ENCODE measurements around the gene RAPGEF3.

The RAPGEF3 gene

DNA sequence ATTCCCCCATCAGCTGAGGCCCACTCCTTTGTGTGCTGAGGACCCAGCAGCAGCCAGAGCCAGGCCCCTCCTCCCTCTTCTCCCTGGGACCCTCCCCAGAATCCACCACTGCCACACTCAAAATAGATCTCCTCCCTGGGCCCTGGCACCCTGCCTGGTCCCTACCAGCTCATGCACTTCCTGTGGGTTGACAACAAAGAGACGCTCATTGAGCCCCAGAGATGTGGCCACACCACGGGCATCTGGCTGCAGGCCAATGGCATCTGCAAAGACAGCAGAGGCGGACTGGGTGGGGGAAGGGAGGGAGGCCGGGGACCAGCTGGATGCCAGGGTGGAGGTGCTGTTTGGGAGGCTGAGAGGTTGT, 17.4 kb downstream of the RAPGEF3 start:
- peak; percentile 86 for DNase-seq

- DNase-seq: no peak
Measured at GRCh38 chr12:47740606-47741339, 17.9 kb downstream of the RAPGEF3 start.

GRCh38 chr12:47739979-47740378, 18.7 kb downstream of the RAPGEF3 start:
- no peak for DNase-seq

DNA sequence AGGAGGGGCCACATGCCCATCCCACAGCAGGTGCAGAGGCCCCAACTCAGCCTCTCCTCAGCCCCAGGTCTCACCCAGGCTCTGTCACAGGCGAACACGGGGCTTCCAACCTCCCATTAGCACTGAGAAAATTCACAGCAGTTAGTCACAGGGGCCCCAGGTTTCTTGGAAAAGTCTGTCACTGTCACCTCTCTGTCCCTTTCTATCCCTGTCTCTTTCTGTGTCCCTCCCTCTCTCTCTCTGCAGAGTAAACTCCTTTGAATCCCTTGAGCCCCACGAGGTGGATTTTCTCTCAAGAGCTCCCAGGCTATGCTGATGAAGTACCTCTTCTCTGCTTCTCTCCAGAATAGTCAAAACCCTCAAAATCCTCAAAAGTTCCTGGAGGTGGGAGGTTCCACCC, 19.4 kb downstream of the RAPGEF3 start:
- DNase-seq: no peak

DNA sequence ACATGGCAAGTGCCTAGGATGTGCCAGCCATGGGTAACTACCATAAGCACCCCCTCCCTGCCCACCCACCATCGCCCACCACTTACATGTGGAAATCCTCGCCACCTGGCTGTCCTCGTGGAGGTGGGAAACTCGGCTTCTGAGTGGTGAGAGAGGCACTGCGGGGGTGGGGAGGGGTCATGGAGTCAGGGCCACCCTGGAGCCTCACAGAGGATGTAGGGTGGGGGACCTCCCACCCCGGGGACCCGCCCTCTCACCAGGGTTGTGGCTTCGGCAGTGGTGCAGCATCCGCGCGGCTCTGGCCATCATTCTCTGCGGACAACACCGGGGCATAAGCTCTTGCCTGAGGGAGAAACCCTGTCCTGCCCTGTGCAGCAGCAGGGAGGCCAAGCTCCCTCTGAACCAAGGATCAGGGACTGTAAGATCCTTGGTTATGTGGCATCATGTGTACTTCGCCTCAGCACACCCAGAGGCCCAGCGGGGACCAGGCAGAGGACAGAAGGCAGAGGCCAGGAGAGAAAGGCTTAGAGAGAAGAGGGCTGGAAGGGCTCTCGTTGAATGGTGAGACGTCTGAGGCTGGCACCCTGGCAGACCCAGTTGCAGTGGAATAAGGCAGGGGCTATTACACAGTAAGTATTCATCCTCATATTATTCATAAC, 20.6 kb downstream of the RAPGEF3 start:
- no peak for DNase-seq

DNA sequence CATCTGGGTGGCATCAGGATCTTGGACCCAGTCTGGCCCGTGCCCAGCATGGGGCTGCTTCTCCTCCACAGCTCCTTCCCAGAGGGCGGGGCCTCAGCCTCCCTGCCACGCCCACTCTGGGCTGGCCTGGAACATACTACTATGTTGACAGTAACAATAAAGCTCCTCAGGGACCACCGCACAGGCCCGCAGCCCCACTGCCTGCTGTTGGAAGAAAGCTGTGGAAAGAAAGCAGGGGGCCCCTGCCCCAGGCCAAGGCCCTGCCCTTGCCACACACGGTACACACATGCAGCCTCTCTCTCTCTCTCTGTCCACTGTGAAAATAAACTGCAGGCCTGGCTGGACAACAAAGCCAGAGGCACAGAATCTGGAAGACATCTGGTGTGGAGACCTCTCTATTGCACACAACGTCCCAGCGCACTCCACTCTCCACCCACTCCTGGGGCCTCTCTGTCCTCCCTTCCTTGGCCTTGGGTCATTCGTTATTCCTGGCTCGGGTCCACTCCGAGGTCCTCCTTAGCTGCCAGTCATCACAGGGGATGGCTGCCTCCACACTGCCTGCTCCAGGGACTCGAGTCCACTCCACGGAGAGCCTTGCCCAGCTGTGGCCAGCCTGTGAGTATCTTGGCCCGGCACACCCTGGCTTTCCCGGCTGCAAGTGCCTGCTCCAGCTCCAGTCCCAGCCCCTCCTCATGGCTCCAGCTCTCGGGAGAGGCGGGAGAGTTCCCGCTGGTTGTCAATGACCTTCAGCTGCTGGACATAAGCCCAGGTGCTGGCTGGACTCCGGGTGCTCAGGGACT, 21.6 kb downstream of the RAPGEF3 start:
- DNase-seq: no peak

DNA sequence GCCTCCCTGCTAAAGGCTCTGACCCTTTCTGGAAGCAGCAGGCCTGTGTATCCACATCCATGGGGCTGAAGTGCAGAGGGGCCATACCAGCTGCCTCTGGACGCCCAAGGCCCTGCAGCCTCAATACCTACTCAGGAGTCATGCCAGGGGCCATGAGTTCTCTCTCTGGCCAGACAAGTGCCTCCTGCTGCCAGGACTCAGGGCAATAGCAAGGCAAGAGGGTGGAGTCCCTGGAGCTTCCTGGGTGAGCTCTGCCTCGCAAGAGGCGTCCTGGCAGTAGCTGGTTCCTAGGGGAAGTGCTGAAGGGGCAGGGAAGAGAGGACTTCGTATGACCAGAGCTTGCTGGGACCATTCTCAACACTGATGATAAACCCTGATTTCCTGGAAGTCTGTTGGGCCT, 22.5 kb downstream of the RAPGEF3 start:
- DNase-seq: no peak

- DNase-seq: no peak
Measured at GRCh38 chr12:47735649-47736048, 23.0 kb downstream of the RAPGEF3 start.

GRCh38 chr12:47734725-47735480, 23.8 kb downstream of the RAPGEF3 start:
- no peak for DNase-seq

GRCh38 chr12:47733142-47733541, 25.5 kb downstream of the RAPGEF3 start:
- no peak for DNase-seq

DNA sequence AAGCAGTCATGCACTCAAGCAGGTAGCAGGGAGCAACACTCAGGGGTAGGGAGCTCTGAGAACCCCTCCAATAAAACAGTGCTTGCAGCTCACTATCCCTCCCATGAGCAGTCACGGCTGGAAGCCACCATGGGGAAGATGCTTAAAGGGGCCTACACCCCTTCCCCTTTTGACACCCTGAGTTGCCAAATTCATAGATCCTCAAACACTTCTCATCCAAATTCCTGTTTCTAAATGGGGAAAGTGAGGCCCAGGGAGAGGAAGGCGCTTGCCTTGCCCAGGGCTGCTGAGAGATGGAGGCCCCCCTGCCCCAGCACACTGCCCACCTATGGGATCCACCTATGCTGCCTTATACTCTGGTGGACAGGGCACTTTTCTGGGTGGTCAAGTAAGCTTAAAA, 26.2 kb downstream of the RAPGEF3 start:
- DNase-seq: no peak

DNA sequence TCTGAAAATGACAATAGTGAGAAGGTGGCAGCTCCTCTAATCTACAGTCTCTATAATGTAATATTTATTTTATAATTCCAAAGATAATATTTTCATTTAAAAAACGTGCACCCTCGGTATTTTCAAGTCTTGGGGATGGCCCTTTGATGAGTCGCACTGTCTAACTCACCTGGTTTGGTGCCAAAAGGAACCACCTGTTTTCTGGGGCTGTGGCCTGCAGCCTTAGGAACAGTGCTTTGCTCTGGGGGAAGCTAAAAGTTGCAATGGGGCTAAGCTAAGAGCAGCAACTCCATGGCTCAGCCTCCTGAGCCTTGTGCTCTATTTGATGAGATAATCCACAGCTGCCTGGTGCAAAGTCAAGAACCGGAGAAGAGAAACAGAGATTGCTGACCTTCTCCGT, 27.0 kb downstream of the RAPGEF3 start:
- no peak for DNase-seq

DNA sequence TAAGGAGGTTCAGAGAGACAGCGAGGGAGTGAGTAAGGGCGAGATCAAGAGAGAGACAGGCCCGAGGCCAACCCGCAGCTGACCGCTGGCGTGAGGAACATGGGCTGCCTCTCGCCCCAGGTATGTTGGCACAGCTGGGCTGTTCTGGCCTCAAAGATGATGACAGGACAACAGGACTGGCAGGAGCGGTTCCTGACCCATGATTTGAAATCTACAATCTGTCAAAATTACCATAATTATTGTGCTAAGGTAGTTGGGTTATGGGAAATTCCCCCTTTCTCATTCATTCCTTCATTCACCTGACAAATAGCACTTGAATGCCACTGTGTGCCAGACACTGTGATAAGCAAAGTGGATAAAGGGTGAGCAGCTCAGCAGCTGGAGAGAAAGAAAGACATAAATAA, 28.3 kb downstream of the RAPGEF3 start:
- DNase-seq: no peak

DNA sequence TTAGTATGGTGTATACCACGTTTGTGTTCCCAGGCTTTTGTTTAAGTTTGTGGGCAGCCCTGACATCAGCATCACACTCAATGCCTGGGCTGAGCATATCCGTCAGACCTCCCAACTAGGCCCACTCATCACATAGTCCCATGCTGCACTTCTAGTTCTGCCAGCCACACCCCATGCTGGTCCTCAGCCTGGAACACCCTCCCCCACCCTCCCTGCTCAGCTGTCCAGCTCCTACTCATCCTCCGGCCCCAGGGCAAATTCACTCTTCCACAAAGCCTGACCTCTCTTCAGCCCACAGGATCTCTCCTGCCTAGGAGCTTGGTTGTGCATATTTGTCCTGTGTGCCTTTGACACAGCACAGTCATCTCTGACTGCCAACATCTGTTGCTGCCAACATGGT, 29.4 kb downstream of the RAPGEF3 start:
- DNase-seq: no peak

GRCh38 chr12:47725893-47726292, 32.8 kb downstream of the RAPGEF3 start:
- DNase-seq: no peak

- DNase-seq: no peak
Measured at GRCh38 chr12:47725091-47725772, 33.4 kb downstream of the RAPGEF3 start, which contains the start of gene ENDOU. Gene ENDOU (minus strand): TSS chr12:47725490. CDS start chr12:47725413, 77 bp downstream.

DNA sequence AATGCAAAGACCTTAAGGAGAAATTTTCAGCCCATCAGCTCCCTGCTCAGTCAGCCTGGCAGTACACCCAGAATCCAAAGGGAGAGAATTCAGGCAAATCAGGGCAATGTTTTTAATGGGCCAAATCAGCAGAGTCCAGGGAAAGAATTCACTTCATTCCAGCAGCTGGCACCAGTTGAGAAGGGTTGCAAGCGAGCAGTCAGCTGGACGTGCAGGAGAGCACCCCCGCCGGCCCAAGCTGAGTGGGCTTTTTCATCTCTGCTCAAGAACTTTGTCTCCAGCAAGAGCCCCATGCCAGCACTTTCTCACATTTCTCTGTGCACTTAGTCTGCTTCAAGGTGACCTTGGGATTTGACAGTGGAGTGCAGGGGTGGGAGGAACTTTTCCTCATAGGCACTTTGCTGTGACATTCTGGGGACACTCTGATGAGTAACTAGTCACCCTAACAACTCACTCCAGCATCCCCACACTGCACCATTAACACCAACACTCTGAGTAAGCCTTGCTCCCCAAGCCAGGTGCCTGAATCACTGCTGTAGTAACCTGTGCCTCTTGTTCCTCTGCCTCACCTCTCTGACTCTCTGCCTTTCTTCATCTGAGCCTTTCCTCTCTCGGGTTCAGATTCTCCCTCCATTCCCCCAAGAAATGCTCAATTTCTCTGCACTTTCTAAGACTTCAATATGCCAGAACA, 35.6 kb downstream of the RAPGEF3 start:
- DNase-seq: no peak

GRCh38 chr12:47722136-47722834, 36.4 kb downstream of the RAPGEF3 start:
- DNase-seq: no peak

- peak; percentile 29 for DNase-seq
Measured at GRCh38 chr12:47721431-47721973, 37.2 kb downstream of the RAPGEF3 start.

DNA sequence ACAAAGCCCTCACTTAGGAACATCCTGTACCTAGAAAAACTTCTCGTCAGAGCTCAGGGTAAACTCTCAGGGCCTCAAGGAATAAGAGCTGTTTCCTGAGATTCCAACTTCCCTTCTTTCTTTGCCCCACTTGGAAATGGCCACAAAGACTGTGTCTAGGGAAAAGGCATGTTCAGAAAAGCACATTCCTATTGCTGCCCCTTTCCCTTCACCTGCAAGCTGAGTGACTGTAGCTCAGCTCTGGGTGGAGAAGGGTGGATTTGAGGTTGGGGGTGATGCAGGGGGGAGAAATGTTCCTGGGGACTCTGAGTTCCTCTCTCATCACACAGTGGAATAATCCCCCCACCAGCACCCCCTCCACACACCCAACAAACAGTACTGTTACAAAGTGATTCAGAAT, 40.1 kb downstream of the RAPGEF3 start:
- no peak for DNase-seq
